Stimulated activated CD4-positive, alpha-beta T cell treated with anti-CD3 and anti-CD28 coated beads, TNF-alpha, amount 100 ng/mL, for 24 hours (primary cell): ENCODE results near the gene TMEM97.

ENCODE experiments used
- DNase-seq, 3 experiments: peaks; one replicate each; pipeline ENCODE4 v3.0.0-alpha.2; 2020; ENCODE audit warnings: low read depth in 3 of 3

The TMEM97 gene

DNA sequence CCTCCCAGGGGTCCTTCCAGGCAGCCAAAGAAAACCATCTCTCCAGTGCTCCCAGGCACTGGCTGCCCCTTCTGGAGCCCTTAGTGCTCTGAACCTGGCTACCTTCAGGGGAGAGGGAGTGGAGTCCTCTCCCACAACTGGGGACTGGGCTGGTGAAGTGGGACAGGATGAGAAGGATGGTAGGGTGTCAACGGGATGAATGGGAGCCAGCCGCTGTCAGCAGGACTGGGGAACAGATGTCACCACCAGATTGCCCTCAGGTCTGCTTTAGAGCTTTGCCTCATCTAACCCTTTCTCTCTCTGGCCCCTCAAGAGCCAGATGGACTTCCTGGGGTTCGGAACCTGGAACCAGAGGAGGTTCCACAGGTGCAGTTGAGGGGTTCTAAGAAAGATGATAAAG, 46.5 kb downstream of the TMEM97 start:
- DNase-seq, result no peak

- no peak for DNase-seq
These were observed 47.6 kb downstream of the TMEM97 start for GRCh38 chr17:28366605-28367004.

DNA sequence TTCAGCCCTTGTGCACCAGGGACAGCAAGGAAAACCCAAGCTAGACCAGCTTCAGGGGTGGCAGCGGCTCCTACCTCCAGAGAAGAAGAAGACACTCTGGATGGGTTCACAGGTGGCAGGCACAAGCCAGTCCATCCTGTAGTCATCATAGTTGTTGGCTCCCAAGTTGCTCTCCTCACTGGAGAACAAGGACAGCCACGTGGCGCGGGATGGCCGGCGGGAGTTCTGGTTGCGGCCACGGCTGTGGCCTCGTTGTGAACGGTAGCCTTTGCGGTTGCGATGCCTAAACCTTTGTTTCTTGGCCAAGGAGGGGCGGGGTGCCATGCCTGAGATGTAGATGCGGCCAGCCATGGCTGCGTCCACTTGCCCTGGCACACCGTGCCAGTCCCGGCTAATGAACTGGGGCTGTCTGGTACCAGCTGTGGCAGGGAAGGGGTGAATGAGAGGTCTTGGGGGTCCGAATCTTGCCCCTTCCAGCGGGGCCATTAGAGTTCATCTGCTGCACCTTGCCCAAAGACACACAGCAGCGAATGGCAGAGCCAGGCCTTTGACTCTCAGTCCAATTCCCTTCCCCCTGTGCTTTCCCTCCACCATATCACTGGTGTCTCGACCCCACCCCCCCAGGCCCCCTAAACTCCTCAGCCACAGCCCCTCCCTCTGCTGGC, 48.8 kb downstream of the TMEM97 start:
- no peak for DNase-seq

DNA sequence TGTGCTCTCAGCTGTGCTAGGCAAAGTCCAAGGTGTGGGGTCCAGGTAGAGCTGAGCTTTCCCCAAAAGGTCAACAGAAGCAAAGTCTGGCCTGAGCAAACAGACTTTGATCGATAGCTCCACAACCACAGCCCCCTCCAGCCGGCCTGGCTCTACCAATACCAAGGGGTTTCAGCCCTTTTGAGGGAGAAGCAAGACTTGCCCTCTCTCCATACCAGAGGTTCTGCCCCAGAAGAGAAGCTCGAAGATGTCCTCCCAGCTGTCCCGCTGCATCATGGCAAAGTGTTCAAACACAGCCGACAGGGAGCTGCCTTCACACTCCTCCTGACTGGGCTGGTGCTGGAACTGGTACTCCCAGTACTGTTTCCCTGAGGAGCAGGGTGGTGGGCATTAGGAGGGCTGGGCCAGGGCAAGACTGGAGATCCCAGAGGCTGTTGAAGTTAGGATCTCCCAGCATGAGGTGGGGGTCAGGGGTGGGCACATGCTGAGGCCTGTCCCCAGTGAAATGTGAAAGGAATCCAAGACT, 49.4 kb downstream of the TMEM97 start:
- no peak for DNase-seq

GRCh38 chr17:28368915-28369683, 50.1 kb downstream of the TMEM97 start:
- DNase-seq, result no peak

DNA sequence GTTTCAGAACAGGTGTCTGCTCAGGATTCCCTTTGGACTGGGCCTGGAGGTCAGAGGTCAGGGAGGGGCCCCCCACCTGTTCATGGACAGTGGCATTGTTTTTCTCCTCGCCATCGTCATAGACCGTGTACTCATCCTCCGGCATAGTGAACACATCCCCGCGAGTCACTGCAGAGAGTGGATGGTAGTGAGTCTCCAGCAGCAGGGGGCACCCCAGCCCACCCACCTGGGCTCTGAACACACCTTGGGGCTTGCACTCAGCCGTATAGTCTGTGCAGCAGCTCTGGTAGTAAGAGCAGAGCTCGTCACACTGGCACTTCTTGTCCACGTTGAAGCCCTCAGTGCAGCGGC, 50.7 kb downstream of the TMEM97 start:
- DNase-seq, result no peak

DNA sequence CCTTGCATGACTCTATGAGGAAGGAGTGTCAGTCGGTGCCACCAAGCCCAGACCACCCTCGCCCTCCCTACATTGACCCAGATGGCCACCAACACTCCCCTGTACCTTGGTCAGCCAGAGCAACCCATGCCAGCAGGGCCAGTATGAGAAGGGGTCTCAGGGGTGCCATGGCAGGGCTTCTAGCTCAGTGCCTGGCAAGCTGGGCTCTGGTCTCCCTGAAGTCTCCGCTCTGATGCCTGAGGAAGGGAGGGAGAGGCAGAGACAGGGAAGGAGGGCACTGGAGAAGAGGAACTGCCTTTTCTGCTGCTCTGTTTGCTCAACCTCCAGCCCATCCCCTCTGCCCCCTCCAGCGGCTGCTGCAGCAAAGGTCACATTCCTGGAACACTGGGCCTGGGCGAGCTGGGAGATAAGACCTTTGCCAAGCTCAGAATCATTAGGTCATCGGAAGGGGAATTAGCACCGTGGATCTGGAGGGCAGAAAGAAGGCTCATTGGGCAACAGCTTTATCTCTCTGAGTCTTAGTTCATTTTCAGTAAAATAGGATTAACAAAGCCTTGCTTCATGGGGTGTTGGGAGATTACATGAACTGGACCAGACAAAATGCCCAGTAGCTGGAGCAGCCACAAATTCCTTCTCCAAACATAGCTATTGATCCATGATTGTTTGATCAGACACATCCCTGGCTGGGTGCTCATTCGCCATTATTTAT, 51.2 kb downstream of the TMEM97 start, which contains the start of gene VTN:
Gene VTN, minus strand, starts transcription at position 273 of the 709 bp plus-strand sequence. Its CDS starts 104 bp downstream, at position 169.
- no peak for DNase-seq

- no peak for DNase-seq
These were observed 51.7 kb downstream of the TMEM97 start for GRCh38 chr17:28370744-28371103.

DNA sequence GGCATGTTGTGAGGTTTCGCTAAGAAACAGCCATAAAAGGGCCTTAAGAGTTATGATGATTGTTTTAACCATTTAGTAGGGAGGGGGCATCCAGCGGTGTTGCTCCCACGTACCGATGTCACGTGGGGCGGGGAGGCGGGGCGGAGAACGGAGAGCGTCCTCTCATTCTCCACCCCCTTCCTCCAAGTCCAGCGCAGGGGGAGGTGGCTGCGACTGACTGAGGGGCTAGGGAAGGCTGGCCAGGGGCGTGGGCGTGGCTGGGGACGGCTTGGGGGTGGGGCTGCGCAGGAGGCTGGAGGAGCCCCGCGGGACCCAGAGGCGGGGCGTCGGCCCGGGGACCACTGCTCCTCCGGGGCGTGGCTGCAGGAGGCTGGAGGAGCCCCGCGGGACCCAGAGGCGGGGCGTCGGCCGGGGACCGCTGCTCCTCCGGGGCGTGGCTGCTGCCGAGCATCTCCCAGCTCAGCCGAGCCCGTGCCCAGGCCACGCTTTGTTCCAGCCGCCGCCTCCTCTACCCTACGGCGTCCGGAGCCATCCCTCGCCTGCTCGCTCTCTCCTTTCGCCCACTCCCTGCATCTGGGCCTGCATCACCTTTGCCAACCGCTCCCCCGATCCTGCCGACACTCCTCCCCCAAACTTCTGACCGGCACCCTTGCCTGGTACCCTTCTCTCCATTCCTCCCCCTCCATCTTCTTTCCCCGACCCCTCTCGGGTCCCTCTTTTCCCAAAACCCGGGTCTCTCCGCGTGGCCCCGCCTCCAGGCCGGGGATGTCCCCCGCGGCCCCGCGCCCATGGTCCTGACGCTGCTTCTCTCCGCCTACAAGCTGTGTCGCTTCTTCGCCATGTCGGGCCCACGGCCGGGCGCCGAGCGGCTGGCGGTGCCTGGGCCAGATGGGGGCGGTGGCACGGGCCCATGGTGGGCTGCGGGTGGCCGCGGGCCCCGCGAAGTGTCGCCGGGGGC, 52.5 kb downstream of the TMEM97 start, which contains the start of gene SARM1:
Gene SARM1, plus strand, starts transcription at position 450 of the 958 bp plus-strand sequence. Its CDS starts 339 bp downstream, at position 789.
- peak; percentile 66 to 89 (median 69) for DNase-seq

- DNase-seq, result peak in 1 of 3 experiments; percentile 32
These were observed 53.4 kb downstream of the TMEM97 start for GRCh38 chr17:28372203-28372944.

DNA sequence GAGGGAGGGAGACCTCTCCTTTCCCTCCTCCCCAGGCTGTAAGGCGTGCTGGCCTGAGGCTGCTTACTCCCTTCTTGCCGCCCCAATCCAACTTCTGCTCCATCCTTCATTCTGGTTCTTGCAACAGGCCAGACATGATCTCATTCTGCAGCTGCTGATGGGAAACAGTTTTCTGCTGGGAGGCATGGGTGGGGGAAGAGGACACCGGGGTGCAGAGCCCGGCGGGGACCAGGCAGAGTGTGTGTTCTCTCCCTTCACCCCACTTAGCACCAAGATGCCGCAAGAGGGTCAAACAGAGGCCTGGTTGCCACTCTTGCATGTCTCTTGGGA, 53.9 kb downstream of the TMEM97 start:
- DNase-seq, result no peak
